HepG2 (cell line): ENCODE results near the gene MCEE. TPM values are rescaled to one million over a fixed set of nuclear protein-coding genes. Genes with fewer than 3 reads are reported as not detected.

Source experiments
- ATAC-seq: fragments of 200-7000 bp; cut with Tn5 transposase; 3 replicates; pipeline ENCODE4 v1.9.1; 2020; ENCODE audit warnings: mild to moderate bottlenecking, moderate library complexity
- BruUV-seq: library from RNA; stranded (reverse); fragments of 400-500 nt; replicated peaks from 2 replicates; lab custom pipeline; 2021; lab: Mats Ljungman, UMichigan
- CTCF ChIA-PET: fragments of 300-600 bp; formaldehyde crosslinking; extraction: SDS; loops from one replicate; lab custom pipeline; 2021; ENCODE audit warnings: low total read pairs, inconsistent platforms, low intra/inter-chr PET ratio; lab: Yijun Ruan, JAX
- POLR2A ChIA-PET: fragments of 350-600 bp; sonication (Branson Sonifier 250); formaldehyde crosslinking; loops from one replicate; lab custom pipeline; 2020; ENCODE audit warnings: antibody characterized with exemption, inconsistent platforms; lab: Yijun Ruan, JAX
- DNase-seq: peaks from one replicate; pipeline ENCODE4 v3.0.0-alpha.2; 2015; ENCODE audit warnings: low spot score
- FAIRE-seq: peaks from 3 replicates; lab custom pipeline; 2011; peaks lifted over from hg19 to GRCh38; lab: Jason Lieb, UNC
- H2AFZ ChIP-seq: one replicate; pipeline ENCODE4 v1.6.1; 2011; ENCODE audit warnings: low read length, inconsistent platforms
- H3K27ac ChIP-seq: fragments of 300-600 bp; 3 replicates; pipeline ENCODE4 v1.8.0; 2011; ENCODE audit warnings: mixed run types, mild to moderate bottlenecking, mixed read lengths, low read length, inconsistent platforms; ENCODE audit not compliant: insufficient read depth; ENCODE audit errors: extremely low read length
- H3K27me3 ChIP-seq, 2 experiments: fragments of 200-600 bp in 1 of 2; 2 replicates in 1 of 2; 3 replicates in 1 of 2; pipeline versions ENCODE4 v1.6.0 to v1.8.0; 2011; ENCODE audit warnings: low read length in 2 of 2, mild to moderate bottlenecking in 2 of 2, moderate library complexity in 2 of 2, inconsistent platforms in 1 of 2; ENCODE audit not compliant: insufficient read depth in 2 of 2, control insufficient read depth in 1 of 2
- H3K36me3 ChIP-seq, 2 experiments: fragments of 200-600 bp in 1 of 2; replicated peaks in 1 of 2; 2 replicates in 1 of 2; 3 replicates in 1 of 2; pipeline versions ENCODE4 v1.5.1 to v1.8.0; 2011; ENCODE audit warnings: low read length in 2 of 2, inconsistent platforms in 1 of 2; ENCODE audit not compliant: insufficient read depth in 2 of 2, control insufficient read depth in 1 of 2
- H3K4me1 ChIP-seq: 2 replicates; pipeline ENCODE4 v1.5.1; 2012; ENCODE audit warnings: low read length, inconsistent platforms; ENCODE audit not compliant: insufficient read depth
- H3K4me2 ChIP-seq: 2 replicates; pipeline ENCODE4 v1.6.0; 2011; ENCODE audit warnings: low read depth, low read length, inconsistent platforms
- H3K4me3 ChIP-seq, 3 experiments: fragments of 200-600 bp in 1 of 3; sonication (generic), shearing (Covaris generic) in 1 of 3; replicated peaks in 1 of 3; 2 replicates each; pipeline ENCODE4 v1.5.1; 2011 to 2016; ENCODE audit warnings: low read length in 3 of 3, inconsistent platforms in 2 of 3, low read depth in 2 of 3, mild to moderate bottlenecking in 2 of 3, control low read depth in 1 of 3, mixed read lengths in 1 of 3; ENCODE audit not compliant: insufficient read depth in 1 of 3
- H3K79me2 ChIP-seq: one replicate; pipeline ENCODE4 v1.6.1; 2011; ENCODE audit warnings: low read length, inconsistent platforms; ENCODE audit not compliant: insufficient read depth
- H3K9ac ChIP-seq: 2 replicates; pipeline ENCODE4 v1.6.0; 2011; ENCODE audit warnings: mild to moderate bottlenecking, low read depth, low read length, inconsistent platforms; ENCODE audit not compliant: insufficient read depth
- H3K9me3 ChIP-seq: 2 replicates; pipeline ENCODE4 v1.5.1; 2012; ENCODE audit warnings: mild to moderate bottlenecking, low read length
- H4K20me1 ChIP-seq: 2 replicates; pipeline ENCODE4 v1.6.0; 2011; ENCODE audit warnings: inconsistent platforms, mild to moderate bottlenecking, low read length, moderate library complexity; ENCODE audit not compliant: insufficient read depth
- GPN1 ChIP-seq: sonication (generic); formaldehyde crosslinking; IDR thresholded peaks from 2 replicates; pipeline ENCODE4 v1.5.1; 2020; ENCODE audit warnings: missing genetic modification reagents, borderline replicate concordance
- HNF4A ChIP-seq: sonication (generic); formaldehyde crosslinking; IDR thresholded peaks from 2 replicates; pipeline ENCODE4 v1.4.0; 2020; ENCODE audit warnings: missing genetic modification reagents
- NCOA1 ChIP-seq: sonication (generic); formaldehyde crosslinking; IDR thresholded peaks from 2 replicates; pipeline ENCODE4 v1.9.0; 2021; ENCODE audit warnings: missing genetic modification reagents
- NFE2L2 ChIP-seq: fragments of 150-350 bp; IDR thresholded peaks from 2 replicates; pipeline ENCODE4 v1.6.1; 2014; ENCODE audit warnings: low read length
- NKX3-1 ChIP-seq: sonication (generic); formaldehyde crosslinking; IDR thresholded peaks from 2 replicates; pipeline ENCODE4 v1.5.0; 2020; ENCODE audit warnings: missing genetic modification reagents
- RORA ChIP-seq: sonication (generic); formaldehyde crosslinking; IDR thresholded peaks from 2 replicates; pipeline ENCODE4 v1.5.0; 2020; ENCODE audit warnings: mild to moderate bottlenecking, missing genetic modification reagents, moderate library complexity
- SMAD9 ChIP-seq: sonication (generic); formaldehyde crosslinking; IDR thresholded peaks from 2 replicates; pipeline ENCODE4 v1.5.1; 2020; ENCODE audit warnings: mild to moderate bottlenecking, missing genetic modification reagents
- SMC3 ChIP-seq: IDR thresholded peaks from 2 replicates; pipeline ENCODE4 v1.6.1; 2011; ENCODE audit warnings: low read length, improper control_type of control experiment
- SP2 ChIP-seq: sonication (generic); formaldehyde crosslinking; IDR thresholded peaks from 2 replicates; pipeline ENCODE4 v1.5.1; 2020; ENCODE audit warnings: mild to moderate bottlenecking, missing genetic modification reagents
- TARDBP ChIP-seq: sonication (generic); formaldehyde crosslinking; IDR thresholded peaks from 2 replicates; pipeline ENCODE4 v1.8.0; 2022; ENCODE audit warnings: mild to moderate bottlenecking, missing genetic modification reagents
- ZFX ChIP-seq: sonication (generic); formaldehyde crosslinking; IDR thresholded peaks from 2 replicates; pipeline ENCODE4 v1.4.0; 2020; ENCODE audit warnings: mild to moderate bottlenecking, low read depth, missing genetic modification reagents, moderate library complexity
- ZMYM4 ChIP-seq: sonication (generic); formaldehyde crosslinking; IDR thresholded peaks from 2 replicates; pipeline ENCODE4 v1.8.1; 2023; ENCODE audit warnings: mild to moderate bottlenecking, missing genetic modification reagents
- ZNF143 ChIP-seq: sonication (generic); formaldehyde crosslinking; IDR thresholded peaks from 2 replicates; pipeline ENCODE4 v1.4.0; 2020; ENCODE audit warnings: missing genetic modification reagents
- ZNF232 ChIP-seq: sonication (generic); formaldehyde crosslinking; IDR thresholded peaks from 2 replicates; pipeline ENCODE4 v1.4.0; 2020; ENCODE audit warnings: missing genetic modification reagents, borderline replicate concordance
- ZNF235 ChIP-seq: sonication (generic); formaldehyde crosslinking; IDR thresholded peaks from 2 replicates; pipeline ENCODE4 v1.8.1; 2023; ENCODE audit warnings: mild to moderate bottlenecking, missing genetic modification reagents, borderline replicate concordance
- ZNF251 ChIP-seq: sonication (generic); formaldehyde crosslinking; IDR thresholded peaks from 2 replicates; pipeline ENCODE4 v1.9.0; 2021; ENCODE audit warnings: mild to moderate bottlenecking, missing genetic modification reagents
- ZNF292 ChIP-seq: sonication (generic); formaldehyde crosslinking; IDR thresholded peaks from 2 replicates; pipeline ENCODE4 v1.8.1; 2022; ENCODE audit warnings: mild to moderate bottlenecking, low read depth, missing genetic modification reagents, borderline replicate concordance
- ZNF567 ChIP-seq: sonication (generic); formaldehyde crosslinking; IDR thresholded peaks from 2 replicates; pipeline ENCODE4 v1.8.1; 2023; ENCODE audit warnings: mild to moderate bottlenecking, missing genetic modification reagents, borderline replicate concordance
- ZNF570 ChIP-seq: sonication (generic); formaldehyde crosslinking; IDR thresholded peaks from 2 replicates; pipeline ENCODE4 v1.4.0; 2020; ENCODE audit warnings: mild to moderate bottlenecking, missing genetic modification reagents, borderline replicate concordance
- ZNF652 ChIP-seq: IDR thresholded peaks from 2 replicates; pipeline ENCODE4 v1.6.1; 2016; ENCODE audit warnings: low read depth, borderline replicate concordance
- ZSCAN25 ChIP-seq: sonication (generic); formaldehyde crosslinking; IDR thresholded peaks from 2 replicates; pipeline ENCODE4 v1.8.0; 2022; ENCODE audit warnings: mild to moderate bottlenecking, missing genetic modification reagents
- WGBS: methylation state at CpG from one replicate; pipeline ENCODE4 v1.1.6; 2017; ENCODE audit warnings: low lambda C conversion rate; 5-methylcytosine and 5-hydroxymethylcytosine counted together
- in situ Hi-C: cut with HindIII; loops from 2 replicates; pipeline ENCODE4 v1.10.0; 2017; ENCODE audit warnings: low pct_unique_long_range_greater_than_20kb; ENCODE audit not compliant: extremely low pct_ligation_motif_present
- intact Hi-C: fragments of 100-400 bp; cut with micrococcal nuclease; formaldehyde crosslinking; loops from one replicate; pipeline ENCODE4 v1.10.0; 2022; ENCODE audit not compliant: unreplicated experiment
- polyA plus RNA-seq, 8 experiments: library from polyadenylated mRNA; depleted of rRNA in 3 of 8; stranded (reverse) in 7 of 8; unstranded in 1 of 8; fragments of >200 nt; fragmentation: Illumina TruSeq in 4 of 8; extraction: Trizol in 4 of 8; gene quantifications; 2 replicates each; pipeline versions ENCODE4 v1.2.1 to v1.2.3, GENCODE V29; 2011 to 2016; ENCODE audit warnings: low read depth in 4 of 8, missing spikeins in 1 of 8, mixed read lengths in 1 of 8; ENCODE audit not compliant: insufficient read depth in 1 of 8
- total RNA-seq, 5 experiments: library from RNA; depleted of rRNA; stranded (reverse); fragments of >200 nt; fragmentation: Illumina TruSeq; extraction: Trizol; gene quantifications; 2 replicates each; pipeline ENCODE4 v1.2.3, GENCODE V29; 2016; ENCODE audit warnings: low read depth in 1 of 5
- TF ChIP-seq, protein P1 (sequence below): IDR thresholded peaks from 2 replicates; pipeline ENCODE4 v1.6.1; 2012; ENCODE audit warnings: low read depth, low read length, improper control_type of control experiment
- TF ChIP-seq, protein P2 (sequence below): sonication (generic); formaldehyde crosslinking; IDR thresholded peaks from 2 replicates; pipeline ENCODE4; 2020; ENCODE audit warnings: missing genetic modification reagents, mild to moderate bottlenecking, borderline replicate concordance

The MCEE gene
- total and polyA plus RNA-seq, 2 of the 13 experiments (the other 11 are each of a cell fraction or from before 2014, with no cell fraction given): 32.0 to 66.9 TPM

DNA sequence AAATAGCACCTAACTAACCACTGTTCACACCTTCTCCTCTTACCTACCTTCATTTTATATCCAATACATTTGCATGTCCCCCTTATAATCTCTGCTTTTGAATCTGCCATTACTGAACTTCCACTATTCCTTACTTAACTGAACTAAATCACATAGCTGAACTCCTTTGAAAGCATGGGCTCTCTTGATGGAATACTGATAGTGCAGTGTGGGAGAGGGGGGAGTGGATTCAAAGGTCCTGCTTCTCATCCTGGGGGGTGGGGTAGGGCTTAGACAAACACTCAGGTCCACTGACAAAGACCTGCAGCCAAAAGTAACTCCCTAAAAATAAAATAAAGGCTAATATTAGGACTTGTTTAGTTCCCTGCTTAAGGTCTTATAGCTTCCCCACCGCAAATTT, 8.6 kb downstream of the MCEE start (continued):
- TF ChIP-seq ZNF567 (CRISPR knock-in tag) (no peak), TARDBP (CRISPR knock-in tag) (0 out of 2 replicates have a peak, but pooled peaks have one; percentile 37), SMAD9 (CRISPR knock-in tag) (no peak), HNF4A (peak; percentile 70), ZNF292 (0 out of 2 replicates have a peak, but pooled peaks have one; percentile 45), ZNF143 (CRISPR knock-in tag) (0 out of 2 replicates have a peak, but pooled peaks have one; percentile 17), ZMYM4 (CRISPR knock-in tag) (0 out of 2 replicates have a peak, but pooled peaks have one; percentile 28), ZNF251 (CRISPR knock-in tag) (no peak), NCOA1 (no peak)
- TF ChIP-seq, protein P1, sequence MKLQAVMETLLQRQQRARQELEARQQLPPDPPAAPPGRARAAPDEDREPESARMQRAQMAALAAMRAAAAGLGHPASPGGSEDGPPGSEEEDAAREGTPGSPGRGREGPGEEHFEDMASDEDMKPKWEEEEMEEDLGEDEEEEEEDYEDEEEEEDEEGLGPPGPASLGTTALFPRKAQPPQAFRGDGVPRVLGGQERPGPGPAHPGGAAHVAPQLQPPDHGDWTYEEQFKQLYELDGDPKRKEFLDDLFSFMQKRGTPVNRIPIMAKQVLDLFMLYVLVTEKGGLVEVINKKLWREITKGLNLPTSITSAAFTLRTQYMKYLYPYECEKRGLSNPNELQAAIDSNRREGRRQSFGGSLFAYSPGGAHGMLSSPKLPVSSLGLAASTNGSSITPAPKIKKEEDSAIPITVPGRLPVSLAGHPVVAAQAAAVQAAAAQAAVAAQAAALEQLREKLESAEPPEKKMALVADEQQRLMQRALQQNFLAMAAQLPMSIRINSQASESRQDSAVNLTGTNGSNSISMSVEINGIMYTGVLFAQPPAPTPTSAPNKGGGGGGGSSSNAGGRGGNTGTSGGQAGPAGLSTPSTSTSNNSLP: peak; percentile 41; the same call in 1 of the 2 replicates

DNA sequence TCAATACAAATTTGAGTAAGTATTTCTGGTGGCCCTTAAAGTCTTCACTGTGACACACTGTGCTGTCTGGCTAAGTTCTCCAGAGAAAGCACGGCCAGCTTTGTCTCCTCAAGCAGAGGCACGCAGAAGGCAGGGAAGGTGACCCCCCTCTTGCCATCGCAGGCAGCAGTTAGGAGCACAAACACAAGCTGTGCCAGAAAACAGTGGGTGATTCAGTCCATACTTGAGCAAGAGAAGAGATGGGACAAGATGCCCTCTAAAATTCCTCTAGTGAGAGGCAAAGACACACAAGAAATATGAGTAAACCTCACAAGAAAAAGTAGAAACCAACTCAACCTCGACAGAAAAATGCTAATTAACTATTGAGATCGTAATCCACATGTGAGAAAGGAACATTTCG, 9.8 kb downstream of the MCEE start:
- CTCF ChIA-PET: no interaction called here
- intact Hi-C loops: no loop called here
- TF ChIP-seq ZNF652: no peak
- no peak for TF ChIP-seq ZNF232 (CRISPR knock-in tag)
- no peak for TF ChIP-seq SP2 (CRISPR knock-in tag)
- no peak for TF ChIP-seq ZSCAN25
- TF ChIP-seq ZFX (CRISPR knock-in tag): no peak
- no peak for TF ChIP-seq ZNF235
- no peak for TF ChIP-seq RORA
- TF ChIP-seq NKX3-1: no peak
- TF ChIP-seq NFE2L2: no peak
- TF ChIP-seq, protein P2, sequence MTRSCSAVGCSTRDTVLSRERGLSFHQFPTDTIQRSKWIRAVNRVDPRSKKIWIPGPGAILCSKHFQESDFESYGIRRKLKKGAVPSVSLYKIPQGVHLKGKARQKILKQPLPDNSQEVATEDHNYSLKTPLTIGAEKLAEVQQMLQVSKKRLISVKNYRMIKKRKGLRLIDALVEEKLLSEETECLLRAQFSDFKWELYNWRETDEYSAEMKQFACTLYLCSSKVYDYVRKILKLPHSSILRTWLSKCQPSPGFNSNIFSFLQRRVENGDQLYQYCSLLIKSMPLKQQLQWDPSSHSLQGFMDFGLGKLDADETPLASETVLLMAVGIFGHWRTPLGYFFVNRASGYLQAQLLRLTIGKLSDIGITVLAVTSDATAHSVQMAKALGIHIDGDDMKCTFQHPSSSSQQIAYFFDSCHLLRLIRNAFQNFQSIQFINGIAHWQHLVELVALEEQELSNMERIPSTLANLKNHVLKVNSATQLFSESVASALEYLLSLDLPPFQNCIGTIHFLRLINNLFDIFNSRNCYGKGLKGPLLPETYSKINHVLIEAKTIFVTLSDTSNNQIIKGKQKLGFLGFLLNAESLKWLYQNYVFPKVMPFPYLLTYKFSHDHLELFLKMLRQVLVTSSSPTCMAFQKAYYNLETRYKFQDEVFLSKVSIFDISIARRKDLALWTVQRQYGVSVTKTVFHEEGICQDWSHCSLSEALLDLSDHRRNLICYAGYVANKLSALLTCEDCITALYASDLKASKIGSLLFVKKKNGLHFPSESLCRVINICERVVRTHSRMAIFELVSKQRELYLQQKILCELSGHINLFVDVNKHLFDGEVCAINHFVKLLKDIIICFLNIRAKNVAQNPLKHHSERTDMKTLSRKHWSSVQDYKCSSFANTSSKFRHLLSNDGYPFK: no peak
- TF ChIP-seq GPN1 (CRISPR knock-in tag): no peak
- TF ChIP-seq SMC3: no peak
- no peak for TF ChIP-seq ZNF570

More for the DNA sequence above, 9.8 kb downstream of the MCEE start:
- no peaks in the 10 kb centered on the region for H3K27me3 ChIP-seq
- BruUV-seq: no TSS peak
- no peak for DNase-seq
- ATAC-seq: no peak
- whole genome bisulfite sequencing: 92% methylated on average over 6 of the region's 6 CpGs
- no peak overlapping the region for H2AFZ ChIP-seq
- H3K9me3 ChIP-seq: peaks cover 7% of the 10 kb centered on the region
- peaks cover 4% of the 10 kb centered on the region; the same call in 1 of the 2 replicates for H4K20me1 ChIP-seq
- H3K79me2 ChIP-seq: peaks cover 15% of the 10 kb centered on the region
- no peak overlapping the region for H3K4me2 ChIP-seq
- FAIRE-seq: no peak
- no peak overlapping the region for H3K4me3 ChIP-seq
- H3K27ac ChIP-seq: no peak overlapping the region
- peaks cover 28% of the 10 kb centered on the region for H3K4me1 ChIP-seq
- H3K9ac ChIP-seq: no peak overlapping the region
- H3K36me3 ChIP-seq: peaks cover 28 to 67% of the 10 kb centered on the region in 2 experiments
- POLR2A ChIA-PET: interaction anchor here (1.1 kb wide), 1 partner anchor 11 kb away, joined by 3 read pairs; the partner anchor contains the start of gene MPHOSPH10
- in situ Hi-C loops: no loop called here
